ENCODE data around the gene SH3PXD2A.
"Not testable (repeated sequence)": the region's sequence is repeated elsewhere in the genome, so short reads cannot be mapped to it uniquely, and the experiment has no call there.

The SH3PXD2A gene

GRCh38 chr10:103766751-103767505 is 88.4 kb downstream of the SH3PXD2A start:
- DNase-seq (ENCODE audit: low read depth in 3 of 3) = no peak

DNA sequence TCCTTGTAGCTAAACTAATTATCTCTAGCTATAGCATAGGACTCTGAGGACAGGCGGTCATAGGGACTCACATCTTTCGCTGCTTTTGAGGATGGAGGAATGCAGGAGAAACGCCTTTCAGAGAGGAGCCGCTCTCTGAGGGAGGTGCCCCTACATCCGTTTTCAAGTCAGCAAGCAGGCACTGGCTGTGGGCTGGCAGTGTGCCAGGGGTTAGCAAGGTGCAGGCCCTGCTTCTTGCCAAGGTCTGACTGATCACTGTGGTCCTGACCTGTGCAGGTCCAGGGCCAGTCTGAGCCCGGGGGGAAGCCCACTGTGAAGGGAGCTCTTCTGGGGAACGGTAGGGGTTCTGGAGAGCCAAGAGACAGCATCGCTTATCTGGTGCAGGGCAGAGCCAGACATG is 89.4 kb downstream of the SH3PXD2A start:
- peak; percentile 54 to 65 (median 54) for DNase-seq (ENCODE audit: low read depth in 3 of 3)

- DNase-seq (ENCODE audit: low read depth in 3 of 3) = no peak
Observed at GRCh38 chr10:103765168-103765567, 90.2 kb downstream of the SH3PXD2A start.

- no peak for DNase-seq (ENCODE audit: low read depth in 3 of 3)
Observed at GRCh38 chr10:103764296-103765088, 90.9 kb downstream of the SH3PXD2A start.

DNA sequence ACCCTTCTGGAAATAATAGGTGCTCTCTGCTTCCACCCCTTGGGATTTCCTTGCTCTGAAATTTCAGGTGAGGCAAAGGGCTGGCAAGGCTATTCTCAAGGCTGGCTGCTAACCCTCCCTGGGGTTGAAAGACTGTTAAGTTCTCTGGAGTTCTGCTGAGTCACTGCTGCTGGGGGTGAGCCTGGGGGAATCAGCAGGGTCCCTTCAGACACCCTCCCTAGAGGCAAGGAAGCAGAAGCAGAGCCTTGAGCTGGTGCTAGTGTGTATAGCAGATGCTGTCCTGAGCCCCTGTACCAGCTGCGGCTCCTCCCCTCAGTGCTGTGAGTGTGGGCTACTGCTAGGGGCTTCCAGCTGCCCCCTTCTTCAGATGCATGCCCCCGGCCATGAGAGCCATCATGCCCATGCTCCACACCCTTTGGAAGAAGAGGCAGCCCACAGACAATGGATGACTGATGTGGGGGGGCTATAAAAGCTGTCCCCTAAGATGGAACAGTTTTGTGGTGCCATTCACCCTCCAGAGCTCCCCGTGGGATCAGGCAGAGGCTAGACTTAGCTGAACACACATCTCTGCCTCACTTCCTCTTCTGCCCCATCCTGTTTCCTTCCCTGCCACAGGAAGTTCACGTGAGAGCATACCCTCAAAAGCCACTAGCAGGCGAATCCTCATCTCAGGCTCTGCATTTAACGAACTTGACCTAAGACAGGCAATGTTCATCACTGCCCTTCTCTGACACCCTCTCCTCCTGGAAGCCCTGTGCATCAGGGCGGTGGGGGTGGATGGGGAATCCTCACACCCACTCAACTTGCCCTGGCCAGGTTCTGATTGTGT is 91.8 kb downstream of the SH3PXD2A start:
- DNase-seq (ENCODE audit: low read depth in 3 of 3) = no peak

DNA sequence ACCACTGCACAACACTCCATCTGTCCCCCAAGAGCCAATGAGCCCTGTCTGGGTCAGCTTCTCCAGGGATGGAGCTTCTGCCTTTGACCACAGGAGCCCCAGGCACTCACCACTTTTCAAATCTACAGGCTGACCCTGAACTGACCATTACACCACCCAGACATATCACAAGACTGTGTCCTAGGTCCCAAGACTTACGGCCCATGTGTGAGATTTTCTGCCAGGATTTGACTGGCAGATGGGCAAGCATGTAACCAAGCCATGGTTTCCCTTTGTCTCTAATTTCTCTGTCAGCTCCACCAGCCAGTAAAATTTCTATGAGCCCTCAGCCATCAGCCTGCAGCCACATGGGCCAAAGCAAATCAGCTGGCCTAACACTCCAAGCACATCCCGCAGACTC is 92.5 kb downstream of the SH3PXD2A start:
- DNase-seq (ENCODE audit: low read depth in 3 of 3) = no peak

DNA sequence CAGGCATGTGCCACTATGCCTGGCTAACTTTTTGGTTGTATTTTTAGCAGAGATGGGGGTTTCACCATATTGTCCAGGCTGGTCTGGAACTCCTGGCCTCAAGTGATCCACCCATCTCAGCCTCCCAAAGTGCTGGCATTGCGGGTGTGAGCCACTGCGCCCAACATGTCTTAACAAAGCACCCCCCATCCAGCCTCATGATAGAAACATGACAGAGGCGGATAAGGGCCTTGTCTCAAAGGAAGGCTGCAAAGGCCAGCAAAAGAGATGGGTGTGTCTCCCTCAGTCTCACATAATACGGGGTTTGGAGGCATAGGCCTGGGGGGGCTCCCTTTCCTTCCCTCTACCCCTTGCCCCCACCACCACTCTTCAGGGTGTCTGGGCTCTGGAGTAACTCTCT is 93.2 kb downstream of the SH3PXD2A start:
- DNase-seq (ENCODE audit: low read depth in 3 of 3) = no peak

- no peak for DNase-seq (ENCODE audit: low read depth in 3 of 3)
Observed at GRCh38 chr10:103761075-103761920, 94.1 kb downstream of the SH3PXD2A start.

DNA sequence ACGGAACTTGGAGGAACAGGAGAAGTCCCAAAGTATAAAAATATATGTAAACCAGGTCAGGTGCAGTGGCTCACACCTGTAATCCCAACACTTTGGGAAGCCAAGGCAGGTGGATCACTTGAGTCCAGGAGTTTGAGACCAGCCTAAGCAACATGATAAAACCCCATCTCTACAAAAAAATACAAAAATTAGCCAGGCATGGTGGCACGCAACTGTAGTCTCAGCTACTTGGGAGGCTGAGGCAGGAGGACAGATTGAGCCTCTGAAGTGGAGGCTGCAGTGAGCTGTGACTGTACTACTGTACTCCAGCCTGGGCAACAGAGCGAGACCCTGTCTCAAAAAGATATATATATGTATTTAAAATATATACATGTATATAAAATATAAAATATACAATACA is 95.1 kb downstream of the SH3PXD2A start:
- DNase-seq (ENCODE audit: low read depth in 3 of 3) = not testable (repeated sequence)

DNA sequence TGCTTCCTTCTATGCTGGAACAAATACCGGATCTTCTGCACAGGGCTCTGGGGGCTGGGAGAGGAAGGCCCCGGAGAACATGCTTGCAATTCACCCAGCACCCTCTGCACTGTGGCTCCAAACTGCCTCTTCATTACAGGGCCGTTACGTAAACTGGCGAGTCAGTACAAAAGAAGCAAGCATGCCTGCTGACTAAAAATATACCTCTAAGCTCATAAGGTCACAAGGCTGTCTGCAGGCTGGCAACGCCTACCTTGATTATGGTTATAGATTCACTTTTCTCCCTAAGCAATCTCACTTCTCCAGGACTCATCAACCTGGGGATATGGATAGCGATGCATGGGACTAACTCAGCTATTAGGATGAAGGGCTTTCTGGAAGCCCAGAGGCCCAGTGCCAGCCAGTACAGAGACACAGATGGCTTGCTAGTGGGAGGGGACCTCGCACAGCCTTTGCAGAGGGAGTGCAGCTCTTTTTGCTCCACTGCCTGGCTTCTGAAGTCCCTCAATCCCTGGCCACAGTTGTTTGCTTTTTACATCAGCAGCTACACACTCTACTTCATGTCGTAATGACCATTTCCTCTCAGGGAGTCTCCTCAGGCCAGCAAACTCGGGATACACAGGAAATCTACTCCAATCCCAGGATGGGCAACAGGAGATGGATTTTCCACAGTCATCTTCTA is 96.1 kb downstream of the SH3PXD2A start:
- no peak for DNase-seq (ENCODE audit: low read depth in 3 of 3)

GRCh38 chr10:103758294-103758681 is 97.1 kb downstream of the SH3PXD2A start:
- DNase-seq (ENCODE audit: low read depth in 3 of 3) = no peak

DNA sequence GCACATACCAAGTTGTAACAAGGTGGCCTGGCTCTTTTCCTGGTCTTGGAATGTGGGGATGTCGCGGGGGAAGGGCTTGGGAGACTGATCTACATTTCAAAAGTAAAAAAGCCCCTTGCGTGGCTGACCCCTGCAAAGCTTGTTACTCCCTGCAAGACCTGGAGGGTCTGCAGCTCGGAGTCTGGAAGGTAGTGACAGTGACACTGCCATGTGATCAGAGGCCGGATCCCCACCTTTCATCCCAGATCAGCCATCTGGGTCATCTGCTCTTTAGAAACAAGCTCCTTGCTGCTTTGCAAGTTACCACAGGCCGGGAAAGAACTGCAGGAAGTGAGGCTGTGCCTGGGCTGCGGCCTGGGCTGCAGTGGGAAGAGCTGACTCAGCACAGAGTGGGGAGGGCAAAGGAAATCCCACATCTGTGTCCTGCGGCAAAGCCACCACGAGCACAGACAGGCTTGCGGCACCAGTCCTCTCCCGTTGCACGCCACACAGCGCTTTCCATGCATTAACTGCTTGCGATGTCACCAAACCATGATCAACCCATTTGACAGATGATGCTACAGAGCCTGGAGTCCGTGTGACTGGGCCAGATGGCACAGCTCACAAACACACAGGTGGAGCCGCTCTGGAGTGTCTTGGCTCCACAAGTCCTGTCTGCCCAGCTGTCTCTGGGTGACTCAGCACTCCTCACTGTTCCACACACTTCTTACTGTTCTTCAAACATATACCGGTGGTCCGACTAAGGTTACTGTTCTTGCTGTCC is 97.7 kb downstream of the SH3PXD2A start:
- DNase-seq (ENCODE audit: low read depth in 3 of 3) = peak in 1 of 3 experiments; percentile 27

DNA sequence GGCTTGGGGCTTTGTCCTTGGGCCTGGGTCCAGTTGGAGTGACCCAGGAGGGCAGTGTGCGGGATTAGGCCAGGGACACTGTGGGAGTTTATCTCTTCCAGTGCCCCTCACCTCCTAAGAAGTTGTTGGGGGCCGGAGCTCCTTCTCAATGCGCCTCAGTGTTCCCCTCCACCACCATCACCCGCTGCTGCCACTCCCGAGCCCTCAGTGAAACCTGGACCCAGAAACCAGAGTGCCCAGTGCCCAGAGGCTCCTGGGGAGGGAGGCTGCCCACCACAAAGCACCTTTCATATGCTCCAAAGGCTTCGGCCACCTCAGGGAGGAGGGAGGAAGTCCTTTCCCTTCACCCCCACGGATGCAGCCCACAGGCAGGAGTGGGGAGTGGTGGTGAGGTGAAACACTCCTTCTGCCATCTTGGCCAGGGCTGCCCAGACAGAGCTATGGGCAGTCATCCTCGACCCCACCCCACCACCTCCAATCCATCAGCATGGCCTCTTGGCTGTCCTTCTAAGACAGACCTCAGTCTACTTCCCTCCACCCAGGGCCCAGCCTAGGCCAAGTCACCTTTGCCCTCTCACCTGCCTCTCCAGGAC is 99.0 kb downstream of the SH3PXD2A start:
- DNase-seq (ENCODE audit: low read depth in 3 of 3) = no peak

GRCh38 chr10:103752680-103753248 is 102.6 kb downstream of the SH3PXD2A start:
- no peak for DNase-seq (ENCODE audit: low read depth in 3 of 3)

GRCh38 chr10:103751667-103752290 is 103.6 kb downstream of the SH3PXD2A start:
- no peak for DNase-seq (ENCODE audit: low read depth in 3 of 3)

GRCh38 chr10:103750836-103751235 is 104.5 kb downstream of the SH3PXD2A start:
- DNase-seq (ENCODE audit: low read depth in 3 of 3) = no peak

DNA sequence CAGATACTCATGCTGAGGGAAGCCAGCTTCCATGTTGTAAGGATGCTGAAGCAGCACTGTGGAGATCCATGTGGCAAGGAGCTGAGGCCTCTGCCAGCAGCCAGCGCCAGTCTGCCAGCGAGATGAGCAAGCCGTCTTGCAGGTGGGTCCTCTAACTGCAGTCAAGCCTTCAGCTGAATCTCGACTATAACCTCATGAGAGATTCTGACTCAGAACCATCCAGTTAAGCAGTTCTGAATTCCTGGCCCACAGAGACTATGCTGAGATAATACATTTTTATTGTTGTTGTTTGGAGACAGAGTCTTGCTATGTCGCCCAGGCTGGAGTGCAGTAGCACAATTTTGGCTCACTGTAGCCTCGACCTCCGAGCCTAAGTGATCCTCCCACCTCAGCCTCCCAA is 105.6 kb downstream of the SH3PXD2A start:
- DNase-seq (ENCODE audit: low read depth in 3 of 3) = no peak

DNA sequence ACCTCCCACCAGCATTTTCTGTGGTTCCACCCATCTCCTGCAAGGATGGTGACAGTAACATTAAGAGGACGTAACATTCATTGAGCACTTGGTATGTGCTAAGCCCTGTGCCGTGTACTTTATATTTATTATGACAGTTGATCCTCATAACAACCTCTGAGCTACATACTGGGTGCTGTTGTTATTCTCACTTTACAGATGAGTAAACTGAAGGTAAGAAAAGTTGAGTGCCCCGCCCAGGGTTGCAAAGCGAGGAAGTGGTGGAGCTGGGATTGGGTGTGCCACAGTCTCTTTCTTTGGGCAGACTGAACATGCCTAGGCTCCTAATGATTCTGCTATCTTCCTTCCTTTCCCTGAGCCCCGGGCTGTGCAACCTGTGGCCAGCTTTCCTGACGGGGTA is 107.4 kb downstream of the SH3PXD2A start:
- no peak for DNase-seq (ENCODE audit: low read depth in 3 of 3)

All from stimulated activated CD4-positive, alpha-beta T cell treated with anti-CD3 and anti-CD28 coated beads, TNF-alpha, amount 100 ng/mL, for 4 hours (primary cell).